Esophagus mucosa (tissue), 1 donor: ENCODE results near the gene RNF44. TPM values are rescaled to one million over a fixed set of nuclear protein-coding genes. Genes with fewer than 3 reads are reported as not detected.
"Not testable (repeated sequence)": the region's sequence is repeated elsewhere in the genome, so short reads cannot be mapped to it uniquely, and the experiment has no call there.

Source experiments
- ATAC-seq: fragments of 200-7000 bp; cut with Tn5 transposase; one replicate; pipeline ENCODE4 v1.9.1; 2020
- total RNA-seq: library from RNA; stranded (reverse); gene quantifications from one replicate; pipeline ENCODE4 v1.2.4, GENCODE V29; 2023
- donor health status: DM: yes; HTN: yes; CAD: no.

Gene RNF44
- total RNA-seq, 1 donor from 2014 or later = 22.0 TPM

GRCh38 chr5:176515396-176515795 is 21.8 kb downstream of the RNF44 start:
- ATAC-seq = no peak

- no peak for ATAC-seq
Observed at GRCh38 chr5:176514244-176514950, 22.8 kb downstream of the RNF44 start.

- no peak for ATAC-seq
Observed at GRCh38 chr5:176513788-176514187, 23.4 kb downstream of the RNF44 start.

DNA sequence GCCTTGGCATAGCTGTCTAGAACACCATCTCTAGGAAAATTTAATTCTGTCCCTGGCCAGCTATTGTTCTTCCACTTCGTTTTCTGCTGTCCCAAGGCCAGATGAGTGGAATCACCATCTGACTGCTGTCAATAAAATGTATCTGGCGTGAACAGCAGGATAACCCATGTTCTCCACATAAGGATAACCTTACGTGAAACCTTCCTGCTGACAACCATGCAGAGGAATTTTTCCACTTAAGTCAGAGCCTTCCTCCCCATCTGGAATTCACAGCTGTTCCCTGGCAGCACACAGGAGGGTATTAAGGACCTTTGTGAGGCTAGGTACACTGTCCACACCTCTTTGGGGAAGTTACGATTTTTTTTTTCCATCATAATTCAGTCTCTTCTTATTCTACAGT is 28.6 kb downstream of the RNF44 start:
- no peak for ATAC-seq

DNA sequence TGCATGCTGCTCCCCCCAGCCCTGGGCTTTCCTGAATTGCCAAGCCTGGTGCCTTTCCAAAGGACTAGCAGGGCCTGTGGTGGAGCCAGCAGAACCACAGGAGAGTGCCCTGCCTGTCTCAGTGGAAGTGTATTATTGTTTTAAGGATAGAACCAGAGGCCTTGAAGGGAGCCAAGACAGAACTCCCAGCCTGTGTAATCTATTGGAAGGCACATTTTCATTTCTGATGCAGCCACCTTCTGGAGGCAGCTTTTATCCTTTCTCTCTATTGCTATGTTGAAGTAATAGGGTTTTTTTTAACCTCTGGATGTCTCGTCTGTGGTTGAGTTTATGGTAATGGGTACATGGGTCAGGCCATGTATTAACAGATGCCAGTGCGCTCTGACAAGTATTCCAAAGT is 29.3 kb downstream of the RNF44 start:
- ATAC-seq = no peak

DNA sequence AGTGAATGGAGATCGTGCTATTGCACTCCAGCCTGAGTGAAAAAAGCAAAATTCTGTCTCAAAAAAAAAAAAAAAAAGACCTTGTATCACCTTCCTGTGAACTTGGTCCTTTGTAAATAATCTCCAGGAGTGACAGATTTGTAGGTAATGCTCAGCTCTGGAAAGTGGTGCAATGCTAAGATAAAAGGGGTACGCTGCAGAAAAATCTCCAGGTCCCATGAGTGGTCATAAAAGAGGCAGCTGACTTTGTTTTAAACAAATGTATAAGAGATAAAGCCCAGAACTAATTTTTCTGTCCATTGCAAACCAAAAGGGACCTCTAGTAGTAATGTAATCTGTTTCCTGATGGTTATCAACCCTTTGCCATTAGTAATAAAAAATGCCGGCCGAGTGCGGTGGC is 33.7 kb downstream of the RNF44 start:
- ATAC-seq = no peak

DNA sequence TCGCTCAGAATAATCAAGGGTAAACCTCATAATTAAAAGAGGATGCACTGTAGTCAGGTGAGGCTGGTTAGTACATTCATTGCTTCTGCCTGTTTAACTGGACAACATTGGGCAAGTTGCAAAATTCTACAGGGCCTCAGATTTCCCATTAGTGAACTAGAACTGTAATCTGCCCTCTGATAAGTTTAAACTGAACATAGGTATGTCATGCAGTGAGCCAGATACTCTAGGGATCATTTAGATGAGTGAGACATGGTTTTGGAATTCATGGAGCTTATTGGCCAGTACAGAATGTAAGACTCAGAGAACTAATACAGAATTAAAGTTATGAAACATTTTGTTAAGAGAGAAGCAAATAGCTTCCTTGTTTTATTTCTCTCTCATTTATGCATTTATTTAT is 35.9 kb downstream of the RNF44 start:
- ATAC-seq = peak; percentile 56

- no peak for ATAC-seq
Observed at GRCh38 chr5:176500511-176500910, 36.7 kb downstream of the RNF44 start.

- no peak for ATAC-seq
Observed at GRCh38 chr5:176499273-176499672, 37.9 kb downstream of the RNF44 start.

DNA sequence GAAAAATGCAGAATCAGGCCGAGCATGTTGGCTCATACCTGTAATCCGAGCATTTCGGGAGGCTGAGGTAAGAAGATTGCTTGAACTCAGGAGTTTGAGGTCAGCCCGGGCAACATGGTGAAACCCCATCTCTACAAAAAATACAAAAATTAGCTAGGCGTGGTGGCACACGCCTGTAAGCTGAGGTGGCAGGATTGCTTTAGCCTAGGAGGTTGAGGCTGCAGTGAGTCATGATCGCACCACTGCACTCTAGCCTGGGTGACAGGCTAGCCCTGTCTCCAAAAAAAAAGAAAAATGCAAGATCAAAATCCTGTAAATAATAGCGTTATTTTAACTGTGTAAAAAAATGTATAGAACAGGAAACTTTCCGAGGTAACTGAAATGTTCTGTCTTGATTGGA is 39.4 kb downstream of the RNF44 start:
- ATAC-seq = peak; percentile 92

GRCh38 chr5:176492431-176492830 is 44.8 kb downstream of the RNF44 start:
- ATAC-seq = peak; percentile 71

GRCh38 chr5:176491901-176492300 is 45.3 kb downstream of the RNF44 start:
- ATAC-seq = no peak

GRCh38 chr5:176491101-176491502 is 46.1 kb downstream of the RNF44 start:
- ATAC-seq = no peak

DNA sequence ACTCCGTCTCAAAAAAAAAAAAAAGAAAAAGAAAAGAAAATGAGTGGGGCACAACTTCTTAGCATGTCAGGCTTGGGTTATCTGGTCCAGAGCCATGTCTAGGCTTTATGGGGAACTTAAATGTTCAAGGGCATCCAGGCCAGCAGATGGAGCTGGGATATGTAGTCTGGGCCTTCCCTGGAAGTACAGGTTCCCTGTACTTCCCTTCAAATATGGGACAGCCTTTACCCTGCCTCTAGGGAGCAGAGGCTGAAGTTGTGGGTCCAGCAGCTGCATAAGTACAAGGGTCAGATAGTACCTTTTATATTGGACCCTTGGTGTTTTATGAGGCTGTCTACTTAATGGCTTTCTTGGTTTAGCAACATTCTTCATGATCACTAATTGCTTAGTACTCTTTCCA is 46.9 kb downstream of the RNF44 start:
- no peak for ATAC-seq

DNA sequence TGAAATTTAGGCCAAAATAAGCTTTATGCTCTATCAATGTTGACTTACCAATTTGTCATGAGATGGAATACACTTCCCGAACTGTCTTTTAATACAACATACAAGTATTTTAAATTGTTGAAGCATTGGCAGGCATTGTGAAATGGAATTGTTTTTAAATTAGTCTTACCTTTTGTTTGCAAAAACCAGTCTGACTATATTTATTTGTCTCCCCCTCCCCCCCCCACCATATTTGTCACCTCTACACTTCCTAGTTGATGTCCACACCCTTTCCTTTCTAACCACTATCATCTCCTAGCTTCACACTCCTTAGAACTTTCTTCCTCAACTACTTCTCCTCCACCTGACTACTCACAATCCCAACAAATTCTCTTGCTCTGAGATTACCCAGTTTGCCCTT is 48.1 kb downstream of the RNF44 start:
- ATAC-seq = peak; percentile 79

- not testable (repeated sequence) for ATAC-seq
Observed at GRCh38 chr5:176487160-176487559, 50.0 kb downstream of the RNF44 start.

GRCh38 chr5:176486189-176486757 is 50.9 kb downstream of the RNF44 start:
- ATAC-seq = no peak

GRCh38 chr5:176485176-176485575 is 52.0 kb downstream of the RNF44 start:
- ATAC-seq = no peak

GRCh38 chr5:176481711-176482110 is 55.5 kb downstream of the RNF44 start:
- ATAC-seq = peak; percentile 11

Other genes starting within 250 kb of the RNF44 start
- gene KIAA1191, start 175.6 kb downstream of the RNF44 start, total RNA-seq = 58.8 TPM
- gene ARL10, start 171.9 kb downstream of the RNF44 start, total RNA-seq = 4.2 TPM
- 39.5 TPM for gene NOP16, start 148.8 kb downstream of the RNF44 start, total RNA-seq
- gene HIGD2A, start 148.7 kb downstream of the RNF44 start, total RNA-seq = 101 TPM
- gene CLTB, start 120.9 kb downstream of the RNF44 start, total RNA-seq = 266 TPM
- 24.2 TPM for gene FAF2, start 89.0 kb downstream of the RNF44 start, total RNA-seq
- not detected for gene CDHR2, start 11.9 kb upstream of the RNF44 start, total RNA-seq
- 1.9 TPM for gene GPRIN1, start 72.8 kb upstream of the RNF44 start, total RNA-seq
- not detected for gene SNCB, start 93.1 kb upstream of the RNF44 start, total RNA-seq
- not detected for gene EIF4E1B, start 93.3 kb upstream of the RNF44 start, total RNA-seq
- gene TSPAN17, start 110.1 kb upstream of the RNF44 start, total RNA-seq = 24.0 TPM